Gastroesophageal sphincter (tissue), 3 donors: Measurements from ENCODE around the gene RASSF1.

Source experiments
- POLR2A ChIP-seq, 2 donors: fragments of 450-650 bp; IDR thresholded peaks; one replicate each; pipeline ENCODE4 v1.6.1; 2017; ENCODE audit warnings: antibody characterized with exemption in 2 of 2, mild to moderate bottlenecking in 2 of 2, moderate library complexity in 1 of 2
- POLR2AphosphoS5 ChIP-seq: sonication (generic); formaldehyde crosslinking; IDR thresholded peaks from one replicate; pipeline ENCODE4 v1.6.1; 2017; ENCODE audit warnings: antibody characterized with exemption
- TF ChIP-seq, protein P1 (sequence below), 4 experiments: fragments of 200-600 bp in 2 of 4; fragments of 450-650 bp in 2 of 4; sonication (generic) in 1 of 4; IDR thresholded peaks; one replicate each; pipeline ENCODE4 v1.5.1; 2017 to 2019; ENCODE audit warnings: antibody characterized with exemption in 4 of 4, mild to moderate bottlenecking in 2 of 4, moderate library complexity in 2 of 4

DNA sequence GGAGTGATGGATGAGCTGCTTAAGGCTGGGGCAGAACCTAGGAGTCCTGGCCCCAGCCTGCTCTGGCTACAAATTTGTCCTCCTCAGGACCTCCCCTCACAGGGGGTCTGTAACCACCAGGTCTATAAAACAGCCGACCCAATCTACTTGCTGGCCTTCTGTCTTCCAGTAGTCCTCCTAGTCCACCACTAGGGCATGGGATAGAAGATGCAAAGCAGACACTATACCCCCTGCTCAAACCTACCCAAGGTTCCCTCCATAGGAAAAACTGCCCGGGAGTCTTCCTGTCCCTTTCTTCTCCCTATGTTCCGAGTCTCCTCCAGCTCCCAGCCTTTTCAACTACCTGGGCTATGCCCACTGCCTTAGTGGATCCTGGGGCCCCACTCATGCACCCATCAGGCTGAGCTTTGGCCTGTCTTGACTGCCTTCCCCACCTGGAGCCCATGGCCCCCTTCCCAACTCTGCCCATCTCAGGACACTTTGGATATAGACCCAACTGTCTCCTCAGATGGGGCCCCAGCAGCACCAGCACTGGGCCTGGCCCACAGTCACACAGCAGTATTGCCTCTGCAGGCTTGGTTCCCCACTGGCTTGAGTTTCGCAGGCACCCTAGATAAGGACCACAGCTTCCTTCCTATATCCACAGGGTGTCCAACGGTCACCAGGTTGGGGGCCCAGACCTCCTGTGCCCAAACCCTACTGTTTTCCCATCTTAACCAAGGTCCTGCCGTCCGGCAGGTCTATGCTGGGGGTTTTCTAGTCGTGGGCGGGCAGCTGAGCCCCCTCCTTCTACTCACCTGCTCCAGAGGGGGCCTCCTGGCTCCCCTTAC lies 42.5 kb downstream of the RASSF1 start:
- TF ChIP-seq, protein P1, sequence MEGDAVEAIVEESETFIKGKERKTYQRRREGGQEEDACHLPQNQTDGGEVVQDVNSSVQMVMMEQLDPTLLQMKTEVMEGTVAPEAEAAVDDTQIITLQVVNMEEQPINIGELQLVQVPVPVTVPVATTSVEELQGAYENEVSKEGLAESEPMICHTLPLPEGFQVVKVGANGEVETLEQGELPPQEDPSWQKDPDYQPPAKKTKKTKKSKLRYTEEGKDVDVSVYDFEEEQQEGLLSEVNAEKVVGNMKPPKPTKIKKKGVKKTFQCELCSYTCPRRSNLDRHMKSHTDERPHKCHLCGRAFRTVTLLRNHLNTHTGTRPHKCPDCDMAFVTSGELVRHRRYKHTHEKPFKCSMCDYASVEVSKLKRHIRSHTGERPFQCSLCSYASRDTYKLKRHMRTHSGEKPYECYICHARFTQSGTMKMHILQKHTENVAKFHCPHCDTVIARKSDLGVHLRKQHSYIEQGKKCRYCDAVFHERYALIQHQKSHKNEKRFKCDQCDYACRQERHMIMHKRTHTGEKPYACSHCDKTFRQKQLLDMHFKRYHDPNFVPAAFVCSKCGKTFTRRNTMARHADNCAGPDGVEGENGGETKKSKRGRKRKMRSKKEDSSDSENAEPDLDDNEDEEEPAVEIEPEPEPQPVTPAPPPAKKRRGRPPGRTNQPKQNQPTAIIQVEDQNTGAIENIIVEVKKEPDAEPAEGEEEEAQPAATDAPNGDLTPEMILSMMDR (IDR thresholded peaks at IDR 0.05), result no peak
- TF ChIP-seq POLR2A (IDR thresholded peaks at IDR 0.05), result no peak
- TF ChIP-seq POLR2AphosphoS5, result no peak
